Neuronal stem cell (in vitro differentiated cells): ENCODE data around the gene CLEC11A.
"Not testable (repeated sequence)": the region's sequence is repeated elsewhere in the genome, so short reads cannot be mapped to it uniquely, and the experiment has no call there.

Experiments used
- DNase-seq: peaks from one replicate; pipeline ENCODE4 v3.0.0-alpha.2; 2013; ENCODE audit warnings: low spot score
- H2AFZ ChIP-seq: one replicate; pipeline ENCODE4 v1.6.1; 2013; ENCODE audit warnings: mild to moderate bottlenecking, low read length, inconsistent platforms
- H2AK5ac ChIP-seq: 2 replicates; pipeline ENCODE4 v1.6.1; 2013; ENCODE audit warnings: low read depth, mild to moderate bottlenecking, inconsistent platforms, low read length, moderate library complexity, mixed read lengths
- H2BK120ac ChIP-seq: 2 replicates; pipeline ENCODE4 v1.6.1; 2013; ENCODE audit warnings: low read depth, mild to moderate bottlenecking, inconsistent platforms, low read length, moderate library complexity, mixed read lengths
- H2BK12ac ChIP-seq: one replicate; pipeline ENCODE4 v1.6.1; 2013; ENCODE audit warnings: low read length, inconsistent platforms
- H2BK15ac ChIP-seq: 2 replicates; pipeline ENCODE4 v1.6.1; 2013; ENCODE audit warnings: mild to moderate bottlenecking, low read length, inconsistent platforms, mixed read lengths
- H2BK5ac ChIP-seq: one replicate; pipeline ENCODE4 v1.6.1; 2013; ENCODE audit warnings: inconsistent platforms, mild to moderate bottlenecking, low read length, moderate library complexity
- H3K14ac ChIP-seq: one replicate; pipeline ENCODE4 v1.6.1; 2013; ENCODE audit warnings: low read length, inconsistent platforms
- H3K18ac ChIP-seq: 2 replicates; pipeline ENCODE4 v1.6.1; 2013; ENCODE audit warnings: low read length, inconsistent platforms
- H3K23ac ChIP-seq: 2 replicates; pipeline ENCODE4 v1.6.1; 2013; ENCODE audit warnings: low read depth, mild to moderate bottlenecking, mixed read lengths, low read length, inconsistent platforms; ENCODE audit not compliant: poor library complexity
- H3K27ac ChIP-seq: replicated peaks from 3 replicates; pipeline ENCODE4 v1.5.1; 2013; ENCODE audit warnings: low read length, inconsistent platforms
- H3K27me3 ChIP-seq, 3 experiments: 2 replicates each; pipeline ENCODE4 v1.6.1; 2013; ENCODE audit warnings: low read length in 3 of 3, mild to moderate bottlenecking in 2 of 3, inconsistent platforms in 1 of 3, low read depth in 1 of 3, mixed read lengths in 1 of 3, moderate library complexity in 1 of 3; ENCODE audit not compliant: control insufficient read depth in 3 of 3, insufficient read depth in 3 of 3
- H3K36me3 ChIP-seq, 2 donors: replicated peaks in 1 of 2; 2 replicates each; pipeline ENCODE4 v1.6.1; 2013; ENCODE audit warnings: low read length in 2 of 2; ENCODE audit not compliant: control insufficient read depth in 2 of 2, insufficient read depth in 2 of 2
- H3K4ac ChIP-seq: 2 replicates; pipeline ENCODE4 v1.6.1; 2013; ENCODE audit warnings: inconsistent platforms, mild to moderate bottlenecking, low read length, moderate library complexity
- H3K4me1 ChIP-seq, 2 donors: 1 replicate in 1 of 2; 2 replicates in 1 of 2; pipeline ENCODE4 v1.6.1; 2013; ENCODE audit warnings: low read length in 2 of 2, low read depth in 1 of 2; ENCODE audit not compliant: control insufficient read depth in 2 of 2, insufficient read depth in 1 of 2
- H3K4me2 ChIP-seq: one replicate; pipeline ENCODE4 v1.6.1; 2013; ENCODE audit warnings: mild to moderate bottlenecking, low read length, inconsistent platforms; ENCODE audit not compliant: insufficient read depth, poor library complexity, severe bottlenecking
- H3K4me3 ChIP-seq, 2 donors: 2 replicates each; pipeline ENCODE4 v1.5.1; 2013; ENCODE audit warnings: low read length in 2 of 2, mild to moderate bottlenecking in 2 of 2, inconsistent platforms in 1 of 2, moderate library complexity in 1 of 2
- H3K79me1 ChIP-seq: one replicate; pipeline ENCODE4 v1.6.1; 2013; ENCODE audit warnings: low read depth, mild to moderate bottlenecking, inconsistent platforms, low read length, moderate library complexity
- H3K9ac ChIP-seq: one replicate; pipeline ENCODE4 v1.6.1; 2013; ENCODE audit warnings: mild to moderate bottlenecking, low read depth, low read length, inconsistent platforms; ENCODE audit not compliant: poor library complexity
- H3K9me3 ChIP-seq, 2 donors: replicated peaks in 1 of 2; 2 replicates each; pipeline versions ENCODE3 to v1.6.1; 2013; ENCODE audit warnings: low read length in 2 of 2, mild to moderate bottlenecking in 2 of 2, inconsistent platforms in 1 of 2, low read depth in 1 of 2, mixed read lengths in 1 of 2, moderate library complexity in 1 of 2; ENCODE audit not compliant: control insufficient read depth in 2 of 2, insufficient read depth in 1 of 2
- H4K8ac ChIP-seq: one replicate; pipeline ENCODE4 v1.6.1; 2013; ENCODE audit warnings: low read depth, mild to moderate bottlenecking, inconsistent platforms, low read length, moderate library complexity
- H4K91ac ChIP-seq: one replicate; pipeline ENCODE4 v1.6.1; 2013; ENCODE audit warnings: low read length, low read depth, mild to moderate bottlenecking, inconsistent platforms; ENCODE audit not compliant: poor library complexity
- WGBS, 2 donors: extraction: QIAGEN DNeasy Blood & Tissue Kit; methylation state at CpG; one replicate each; pipeline ENCODE4 v1.1.7; 2013; ENCODE audit warnings: missing lambda C conversion rate in 2 of 2, mixed read lengths in 1 of 2; ENCODE audit not compliant: insufficient read length in 2 of 2, insufficient replicate concordance in 1 of 2; ENCODE audit errors: extremely low coverage in 2 of 2; 5-methylcytosine and 5-hydroxymethylcytosine counted together

Gene CLEC11A

GRCh38 chr19:50764409-50764808, 41.2 kb downstream of the CLEC11A start:
- Histone ChIP-seq H2BK15ac (no peak overlapping the region), H3K18ac (no peak overlapping the region), H3K9ac (no peak overlapping the region), H3K4me2 (no peak overlapping the region), H2BK5ac (no peak overlapping the region), H3K27me3 (peaks cover 0 to 3% (median 0%) of the 10 kb centered on the region in 3 experiments), H3K9me3 (no peaks in the 10 kb centered on the region), H3K14ac (no peak overlapping the region), H2BK12ac (no peak overlapping the region), H3K27ac (no peak overlapping the region), H3K79me1 (no peaks in the 10 kb centered on the region), H2AK5ac (no peak overlapping the region), H3K23ac (no peak overlapping the region), H2BK120ac (no peak overlapping the region), H3K4ac (no peak overlapping the region), H3K4me1 (no peaks in the 10 kb centered on the region), H3K36me3 (no peaks in the 10 kb centered on the region), H3K4me3 (no peak overlapping the region), H2AFZ (no peak overlapping the region), H4K91ac (no peak overlapping the region), H4K8ac (no peak overlapping the region)
- WGBS, 2 donors = no CpG with 5 or more reads among the region's 7 CpGs
- DNase-seq = no peak

DNA sequence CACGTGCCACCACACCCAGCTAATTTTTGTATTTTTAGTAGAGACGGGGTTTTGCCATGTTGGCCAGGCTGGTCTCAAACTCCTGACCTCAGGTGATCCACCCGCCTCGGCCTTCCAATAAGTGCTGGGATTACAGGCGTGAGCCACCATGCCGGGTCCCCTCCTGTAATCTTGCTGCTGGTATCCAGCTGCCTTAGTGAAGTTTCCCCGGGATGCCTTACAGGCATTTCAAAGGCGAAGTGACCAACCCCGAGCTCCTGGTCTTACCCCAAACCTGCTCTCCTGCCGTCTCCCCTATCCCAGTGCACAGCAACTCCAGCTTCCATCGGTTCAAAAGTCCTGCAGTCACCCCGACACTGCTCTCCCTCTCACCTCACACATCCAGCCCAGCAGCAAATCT, 43.6 kb downstream of the CLEC11A start:
- not testable (repeated sequence) for H2BK15ac ChIP-seq, H2BK12ac ChIP-seq, H2AFZ ChIP-seq, H3K27me3 ChIP-seq, DNase-seq, H4K8ac ChIP-seq, H2AK5ac ChIP-seq, H3K79me1 ChIP-seq, H4K91ac ChIP-seq, H3K9ac ChIP-seq, H3K4ac ChIP-seq, H3K4me3 ChIP-seq, H3K23ac ChIP-seq, H3K27ac ChIP-seq, H3K4me2 ChIP-seq, H3K14ac ChIP-seq, H3K9me3 ChIP-seq, H3K18ac ChIP-seq, H3K4me1 ChIP-seq, H2BK120ac ChIP-seq, H3K36me3 ChIP-seq, H2BK5ac ChIP-seq
- WGBS, 2 donors = no CpG with 5 or more reads among the region's 12 CpGs

GRCh38 chr19:50767263-50767662, 44.1 kb downstream of the CLEC11A start:
- not testable (repeated sequence) for H3K9me3 ChIP-seq, H2BK120ac ChIP-seq, H2BK5ac ChIP-seq, H3K4me2 ChIP-seq, H3K9ac ChIP-seq, H3K36me3 ChIP-seq, H3K27ac ChIP-seq, H2AK5ac ChIP-seq, DNase-seq, H3K4ac ChIP-seq, H2BK12ac ChIP-seq, H3K4me1 ChIP-seq, H3K27me3 ChIP-seq, H4K8ac ChIP-seq, H3K14ac ChIP-seq, H2AFZ ChIP-seq, H2BK15ac ChIP-seq, H3K18ac ChIP-seq, H3K23ac ChIP-seq, H3K4me3 ChIP-seq, H4K91ac ChIP-seq, H3K79me1 ChIP-seq
- no CpG with 5 or more reads among the region's 5 CpGs for WGBS, 2 donors

- Histone ChIP-seq H2BK5ac (no peak overlapping the region), H3K23ac (no peak overlapping the region), H3K9me3 (no peaks in the 10 kb centered on the region), H4K91ac (no peak overlapping the region), H3K4ac (no peak overlapping the region), H3K9ac (no peak overlapping the region), H3K36me3 (no peaks in the 10 kb centered on the region), H2BK120ac (no peak overlapping the region), H3K27ac (no peak overlapping the region), H3K4me3 (no peak overlapping the region), H3K18ac (no peak overlapping the region), H2BK12ac (no peak overlapping the region), H2BK15ac (no peak overlapping the region), H3K4me2 (no peak overlapping the region), H4K8ac (no peak overlapping the region), H3K27me3 (peaks cover 0 to 3% (median 0%) of the 10 kb centered on the region in 3 experiments), H2AK5ac (no peak overlapping the region), H2AFZ (no peak overlapping the region), H3K14ac (no peak overlapping the region), H3K79me1 (no peaks in the 10 kb centered on the region), H3K4me1 (no peaks in the 10 kb centered on the region)
- no CpG with 5 or more reads among the region's 5 CpGs for WGBS, 2 donors
- DNase-seq = no peak
Observed at GRCh38 chr19:50768277-50768676, 45.1 kb downstream of the CLEC11A start.
